SH-SY5Y (cell line): ENCODE data around the gene EVI5L.

ENCODE experiments used
- GATA2 ChIP-seq: IDR thresholded peaks from 2 replicates; pipeline ENCODE4 v1.6.1; 2011; ENCODE audit warnings: mild to moderate bottlenecking, low read depth, low read length
- GATA3 ChIP-seq: IDR thresholded peaks from 2 replicates; pipeline ENCODE4 v1.6.1; 2011; ENCODE audit warnings: low read depth, mild to moderate bottlenecking, low read length, moderate library complexity

DNA sequence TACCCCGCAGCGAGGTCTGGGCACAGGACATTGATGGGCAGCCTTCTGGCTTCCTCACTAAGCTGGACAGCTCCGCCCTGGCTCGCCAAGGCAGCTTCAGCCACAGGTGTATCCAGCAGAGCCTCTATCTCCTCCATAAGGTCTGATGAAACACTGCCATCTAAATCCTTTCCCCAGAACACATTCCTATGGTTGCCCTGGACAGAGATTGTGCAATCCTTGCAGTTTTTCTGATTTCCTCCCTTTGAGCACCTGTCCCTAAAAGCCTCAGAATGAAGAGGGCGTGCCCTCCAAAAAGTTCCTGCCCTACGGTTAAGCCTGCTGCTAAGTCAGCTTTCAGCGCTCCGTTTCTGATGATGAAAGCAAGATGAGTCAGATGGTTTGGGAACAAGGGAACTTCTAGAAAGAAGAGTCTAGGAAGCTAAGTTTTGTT, 46.0 kb upstream of the EVI5L start:
- TF ChIP-seq GATA2 (no peak), GATA3 (no peak)
